ENCODE measurements around the gene MSN.

Gene MSN

DNA sequence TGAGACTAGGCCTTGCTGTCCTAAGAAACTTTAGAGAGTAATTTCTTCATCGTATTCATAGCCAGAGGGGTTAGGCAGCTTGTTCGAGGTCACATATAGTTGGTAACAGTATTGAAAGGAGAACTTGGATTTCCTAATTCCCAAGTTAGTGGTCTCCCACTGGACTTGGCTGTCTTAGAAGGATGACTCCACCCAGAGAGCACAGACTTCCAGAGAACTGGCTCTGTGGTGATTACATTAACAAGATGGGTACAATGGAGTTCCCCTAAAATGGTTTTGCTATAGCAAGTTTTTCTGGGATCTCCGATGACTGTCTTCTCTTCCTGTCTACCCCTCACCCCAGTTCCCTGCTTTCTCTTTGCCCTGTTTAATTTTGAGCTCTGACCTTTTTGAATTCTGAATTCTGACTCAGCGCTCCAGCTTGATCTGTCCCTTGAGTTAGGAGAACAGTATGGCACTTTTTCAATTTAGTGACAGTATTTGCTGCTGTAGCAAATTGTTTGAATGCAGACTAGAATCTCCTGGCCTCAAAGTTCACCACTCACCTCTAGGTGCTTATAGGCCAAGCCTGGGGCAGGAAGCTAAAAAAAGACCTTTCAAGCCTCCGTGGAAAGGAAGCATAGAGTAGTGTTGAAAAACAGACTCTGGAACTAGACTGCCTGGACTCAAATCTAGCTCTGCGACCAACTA is 6.9 kb downstream of the MSN start:
- DNase-seq, result no peak

GRCh38 chrX:65677954-65678469 is 10.6 kb downstream of the MSN start:
- peak; percentile 36 for DNase-seq

GRCh38 chrX:65679071-65679540 is 11.7 kb downstream of the MSN start:
- DNase-seq, result no peak

DNA sequence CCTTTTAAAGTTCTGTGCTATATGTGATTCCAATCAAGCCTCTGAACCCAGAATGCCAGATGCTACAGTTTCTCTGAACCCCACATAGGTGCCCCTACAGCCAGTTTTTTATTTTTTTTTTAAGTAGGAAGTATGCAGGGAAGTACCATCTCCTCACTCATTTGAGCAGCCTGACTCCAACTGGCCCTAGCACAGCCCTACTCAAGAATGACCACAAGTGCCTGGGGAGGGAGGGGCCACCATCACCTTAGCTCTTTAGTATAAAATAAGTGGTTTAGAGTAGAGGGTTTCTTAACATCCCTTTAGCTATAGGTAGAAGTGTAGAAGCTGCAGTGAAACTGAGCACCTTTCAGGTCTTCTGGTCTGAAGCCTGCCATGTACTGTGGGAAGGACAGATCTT is 14.4 kb downstream of the MSN start:
- no peak for DNase-seq

- DNase-seq, result no peak
Observed at GRCh38 chrX:65685112-65685511, 17.7 kb downstream of the MSN start.

GRCh38 chrX:65686236-65686635 is 18.8 kb downstream of the MSN start:
- DNase-seq, result no peak

DNA sequence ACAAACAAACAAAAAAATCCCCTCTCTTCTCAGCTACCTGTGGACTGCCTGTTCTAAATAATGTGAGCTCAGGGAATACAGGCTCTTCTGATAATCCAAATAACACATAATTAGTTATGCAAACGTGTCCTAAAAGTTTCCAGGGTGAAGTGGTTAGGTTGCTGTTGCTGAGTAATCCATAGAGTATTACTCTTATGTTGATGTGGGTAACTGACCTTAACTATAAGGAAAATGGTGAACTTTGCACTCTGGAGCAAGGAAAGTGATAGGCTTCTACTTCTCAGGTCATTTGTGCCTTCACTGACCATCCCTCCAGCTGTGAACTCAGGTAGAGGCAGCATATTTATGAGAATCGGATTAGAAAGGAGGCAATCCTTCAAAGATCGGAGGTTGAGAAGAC is 19.9 kb downstream of the MSN start:
- no peak for DNase-seq

- no peak for DNase-seq
Observed at GRCh38 chrX:65688403-65688871, 21.0 kb downstream of the MSN start.

DNA sequence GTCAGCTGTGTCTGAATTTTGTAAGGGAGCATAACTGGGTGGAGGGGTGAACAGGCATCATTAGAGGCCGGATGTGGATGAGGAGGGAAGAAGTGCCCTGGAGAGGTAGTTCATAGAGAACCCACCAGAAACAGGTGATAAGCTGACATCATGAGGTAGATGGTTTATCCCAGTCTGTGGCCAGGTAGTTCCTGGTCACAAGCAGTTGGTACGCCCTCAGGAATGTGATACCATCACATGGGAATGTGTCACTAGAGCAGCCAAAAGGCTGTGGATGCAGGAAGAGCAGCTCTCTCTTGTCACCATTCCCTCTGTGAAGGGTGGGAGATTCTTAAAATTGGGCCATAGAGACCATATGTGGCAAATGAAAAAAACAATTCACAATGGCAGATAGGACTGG is 21.9 kb downstream of the MSN start:
- DNase-seq, result no peak

DNA sequence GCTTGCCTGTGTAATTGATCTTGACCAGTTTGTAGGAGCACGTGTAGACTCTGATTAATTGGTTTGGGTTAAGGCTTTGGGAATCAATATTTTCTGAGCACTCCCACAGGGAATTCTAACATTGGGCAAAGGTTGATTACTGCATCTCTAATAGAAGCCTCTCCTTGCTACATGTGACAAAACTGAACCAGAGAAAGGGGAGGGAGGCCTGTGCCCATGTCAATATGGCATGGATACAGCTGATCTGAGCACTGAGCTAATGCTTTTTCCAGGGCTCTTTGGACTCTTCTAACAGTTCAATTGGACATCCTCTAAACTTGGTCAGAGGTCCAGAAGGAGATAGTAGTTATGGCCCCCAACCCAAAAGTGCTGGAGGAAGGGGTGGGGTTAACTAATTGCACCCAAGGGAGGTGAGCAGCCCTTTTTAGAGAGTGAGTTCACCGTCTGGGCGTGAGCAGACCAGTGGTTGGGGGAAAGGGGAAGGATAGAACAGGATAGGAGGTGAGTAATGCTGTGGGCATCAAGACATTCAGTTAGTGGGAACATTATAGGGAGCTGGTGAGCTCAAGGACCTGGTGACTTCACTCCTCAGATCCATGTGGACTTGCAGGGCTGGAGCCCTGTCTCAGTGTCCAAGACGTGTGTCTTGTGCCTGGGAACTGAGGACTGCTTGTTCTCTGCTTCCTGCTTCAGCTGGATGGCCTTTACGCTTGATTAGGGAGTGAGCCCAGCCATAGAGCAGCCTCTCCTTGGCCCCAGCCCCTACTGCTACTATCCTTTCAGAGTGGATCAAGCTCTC is 22.8 kb downstream of the MSN start:
- no peak for DNase-seq

GRCh38 chrX:65695849-65696449 is 28.5 kb downstream of the MSN start:
- DNase-seq, result no peak

GRCh38 chrX:65696613-65697012 is 29.2 kb downstream of the MSN start:
- no peak for DNase-seq

DNA sequence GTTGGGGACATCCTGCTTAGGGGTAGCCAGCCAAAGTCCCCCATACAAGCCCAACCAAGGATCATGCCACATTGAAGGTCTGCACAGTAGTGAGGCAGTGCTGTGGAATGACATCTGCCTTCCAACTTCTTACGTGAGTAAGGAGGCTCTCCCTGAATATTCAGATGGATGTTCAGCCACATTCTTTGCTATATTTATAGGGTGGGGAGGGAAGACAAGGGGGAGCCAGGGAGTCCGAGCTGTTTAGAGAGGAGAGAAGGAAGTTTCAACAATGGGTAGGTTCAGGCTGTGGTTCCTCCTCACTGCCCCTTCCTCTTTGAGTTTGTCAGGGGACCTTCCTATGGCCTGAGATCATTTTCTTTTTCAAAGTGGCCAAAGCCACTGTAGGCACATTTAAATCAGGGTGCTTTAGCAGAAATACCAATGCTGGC is 29.8 kb downstream of the MSN start:
- DNase-seq, result no peak

GRCh38 chrX:65697915-65698796 is 30.7 kb downstream of the MSN start:
- DNase-seq, result peak; percentile 47

- DNase-seq, result no peak
Observed at GRCh38 chrX:65702956-65703355, 35.5 kb downstream of the MSN start.

DNA sequence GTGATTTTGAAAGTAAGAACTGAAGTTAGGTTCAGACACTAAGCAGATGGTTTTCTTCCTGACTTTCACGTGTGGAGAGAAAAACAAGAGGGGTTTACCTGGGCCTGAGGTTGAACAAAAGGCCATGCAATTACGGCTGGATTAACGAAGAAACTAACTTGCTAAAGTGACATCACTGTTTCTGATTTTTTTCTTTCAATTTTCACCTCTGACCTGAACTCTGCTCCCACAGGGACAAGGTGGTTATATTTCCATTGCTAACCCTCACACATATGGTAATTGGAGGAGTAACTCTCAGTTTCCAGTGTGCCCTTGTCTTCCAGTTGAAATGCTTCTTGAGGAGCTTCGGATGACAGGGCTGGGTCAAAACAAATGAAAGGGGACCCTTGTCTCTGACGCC is 38.0 kb downstream of the MSN start:
- DNase-seq, result no peak

DNA sequence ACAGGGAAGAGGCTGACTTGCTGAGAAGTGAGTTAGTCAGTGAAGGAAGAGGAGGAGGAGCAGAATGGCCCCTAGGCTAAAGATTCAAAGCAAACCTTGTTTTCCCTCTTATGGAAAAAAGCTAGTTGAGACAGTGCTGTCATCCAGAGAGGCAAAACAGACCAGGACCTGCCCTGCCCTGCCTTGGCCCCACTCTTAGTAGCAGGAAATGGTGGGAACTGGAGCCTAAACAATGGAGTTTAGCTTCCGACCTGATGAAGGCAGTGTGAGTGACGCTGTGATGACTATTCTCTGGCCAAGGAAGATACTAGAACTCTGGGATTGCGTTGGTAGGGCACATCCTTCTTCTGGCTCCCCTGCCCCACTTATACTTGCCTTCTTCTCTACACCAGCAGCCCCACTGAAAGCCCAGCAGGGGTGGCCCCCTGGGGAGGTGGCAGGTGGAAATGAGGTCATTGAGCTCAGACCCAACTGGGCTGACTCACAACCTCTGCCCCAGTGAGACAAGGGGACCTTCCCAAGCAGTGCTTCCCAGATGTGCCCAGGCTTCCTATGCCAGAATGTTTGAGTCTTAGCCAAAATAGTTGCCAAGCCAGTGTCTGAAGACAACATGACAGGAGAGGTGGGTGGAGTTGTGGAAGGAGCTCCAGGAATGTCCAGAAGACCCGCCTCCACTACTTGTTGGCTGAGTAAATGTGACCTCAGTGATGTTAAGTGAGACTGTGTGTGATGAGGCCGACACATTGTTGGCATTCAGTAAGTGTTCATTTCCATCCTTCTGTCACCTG is 38.8 kb downstream of the MSN start:
- DNase-seq, result peak; percentile 29

- DNase-seq, result no peak
Observed at GRCh38 chrX:65707151-65707550, 39.7 kb downstream of the MSN start.

DNA sequence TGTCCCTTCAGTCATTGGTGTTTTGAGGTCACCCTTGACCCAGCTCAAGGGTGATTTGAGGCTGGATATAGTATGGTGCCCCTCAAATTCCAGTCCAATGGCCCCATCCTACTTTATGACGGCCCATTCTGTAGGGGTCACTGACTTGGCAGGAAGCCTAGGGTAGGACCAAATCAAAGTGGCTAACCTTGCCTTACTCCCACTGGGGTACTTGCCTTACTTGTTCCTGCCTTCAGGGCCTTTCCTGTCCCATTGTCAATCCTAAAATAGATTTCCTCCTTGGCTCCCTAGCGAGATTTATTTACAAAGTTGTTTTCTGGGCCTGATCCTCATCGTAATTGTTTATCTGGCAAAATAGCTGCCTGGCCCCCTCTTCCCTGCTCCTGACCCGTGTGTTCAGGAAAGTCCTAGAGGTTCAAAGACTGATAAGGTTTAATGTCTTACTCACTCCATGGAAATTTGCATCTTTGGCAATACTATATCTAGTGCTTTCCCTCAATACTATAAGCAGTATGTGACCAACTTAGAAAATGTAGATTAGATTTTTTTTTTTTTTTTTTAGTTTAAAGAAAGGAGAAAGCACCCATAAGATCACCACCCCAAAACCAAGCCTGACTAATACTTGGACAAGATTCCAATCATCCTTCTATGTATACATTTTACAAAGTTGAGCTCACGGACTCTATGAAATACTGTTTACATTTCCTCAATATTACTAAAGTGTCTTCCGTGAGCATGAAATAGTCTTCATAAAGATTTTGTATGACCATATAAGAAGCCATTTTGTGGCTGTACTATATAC is 44.8 kb downstream of the MSN start:
- DNase-seq, result no peak

GRCh38 chrX:65718538-65718937 is 51.1 kb downstream of the MSN start:
- DNase-seq, result no peak

Measured in right hindlimb (tissue), 1 donor.